Tibial artery (tissue), 4 donors: ENCODE results near the gene CNOT3.

Experiments
- DNase-seq, 2 donors: peaks; one replicate each; pipeline ENCODE4 v3.0.0-alpha.2; 2019
- H3K27ac ChIP-seq, 2 donors: fragments of 200-600 bp; sonication (generic) in 1 of 2; 1 replicate in 1 of 2; 2 replicates in 1 of 2; pipeline ENCODE4 v1.5.1; 2018 to 2019; ENCODE audit warnings: mild to moderate bottlenecking in 1 of 2
- H3K27me3 ChIP-seq, 2 donors: fragments of 200-600 bp; sonication (generic) in 1 of 2; one replicate each; pipeline versions ENCODE4 v1.5.1 to v1.6.0; 2016 to 2019
- H3K36me3 ChIP-seq, 3 donors: fragments of 200-600 bp; sonication (generic) in 2 of 3; one replicate each; pipeline ENCODE4 v1.5.1; 2016 to 2019; ENCODE audit warnings: mild to moderate bottlenecking in 2 of 3
- H3K4me1 ChIP-seq, 4 donors: fragments of 200-600 bp; sonication (generic) in 2 of 4; 1 replicate in 3 of 4; 2 replicates in 1 of 4; pipeline ENCODE4 v1.5.1; 2016 to 2019
- H3K4me3 ChIP-seq, 2 donors: fragments of 200-600 bp; sonication (generic) in 1 of 2; 1 replicate in 1 of 2; 2 replicates in 1 of 2; pipeline ENCODE4 v1.5.1; 2018 to 2019; ENCODE audit warnings: mild to moderate bottlenecking in 2 of 2
- H3K9me3 ChIP-seq, 3 donors: fragments of 200-600 bp; sonication (generic) in 1 of 3; one replicate each; pipeline ENCODE4 v1.5.1; 2016 to 2019
- intact Hi-C: fragments of 100-400 bp; cut with DNase I; formaldehyde crosslinking; loops from one replicate; pipeline ENCODE4 v1.15.0; 2023; ENCODE audit warnings: low total_unique reads
- TF ChIP-seq, protein P1 (sequence below), 2 experiments: fragments of 200-600 bp in 1 of 2; fragments of 450-650 bp in 1 of 2; IDR thresholded peaks; one replicate each; pipeline ENCODE4 v1.5.1; 2017 to 2019; ENCODE audit warnings: antibody characterized with exemption in 2 of 2, mild to moderate bottlenecking in 1 of 2, moderate library complexity in 1 of 2

Gene CNOT3

GRCh38 chr19:54105796-54106195 lies 31.8 kb upstream of the CNOT3 start:
- TF ChIP-seq, protein P1, sequence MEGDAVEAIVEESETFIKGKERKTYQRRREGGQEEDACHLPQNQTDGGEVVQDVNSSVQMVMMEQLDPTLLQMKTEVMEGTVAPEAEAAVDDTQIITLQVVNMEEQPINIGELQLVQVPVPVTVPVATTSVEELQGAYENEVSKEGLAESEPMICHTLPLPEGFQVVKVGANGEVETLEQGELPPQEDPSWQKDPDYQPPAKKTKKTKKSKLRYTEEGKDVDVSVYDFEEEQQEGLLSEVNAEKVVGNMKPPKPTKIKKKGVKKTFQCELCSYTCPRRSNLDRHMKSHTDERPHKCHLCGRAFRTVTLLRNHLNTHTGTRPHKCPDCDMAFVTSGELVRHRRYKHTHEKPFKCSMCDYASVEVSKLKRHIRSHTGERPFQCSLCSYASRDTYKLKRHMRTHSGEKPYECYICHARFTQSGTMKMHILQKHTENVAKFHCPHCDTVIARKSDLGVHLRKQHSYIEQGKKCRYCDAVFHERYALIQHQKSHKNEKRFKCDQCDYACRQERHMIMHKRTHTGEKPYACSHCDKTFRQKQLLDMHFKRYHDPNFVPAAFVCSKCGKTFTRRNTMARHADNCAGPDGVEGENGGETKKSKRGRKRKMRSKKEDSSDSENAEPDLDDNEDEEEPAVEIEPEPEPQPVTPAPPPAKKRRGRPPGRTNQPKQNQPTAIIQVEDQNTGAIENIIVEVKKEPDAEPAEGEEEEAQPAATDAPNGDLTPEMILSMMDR (IDR thresholded peaks at IDR 0.05): no peak
- DNase-seq: no peak
- Histone ChIP-seq H3K27me3 (no peaks in the 10 kb centered on the region), H3K9me3 (no peaks in the 10 kb centered on the region), H3K4me3 (no peak overlapping the region), H3K4me1 (peaks cover 0 to 22% (median 10%) of the 10 kb centered on the region in 4 donors), H3K36me3 (peaks cover 41 to 55% (median 45%) of the 10 kb centered on the region in 3 donors), H3K27ac (no peak overlapping the region)
- intact Hi-C loops: no loop called here

DNA sequence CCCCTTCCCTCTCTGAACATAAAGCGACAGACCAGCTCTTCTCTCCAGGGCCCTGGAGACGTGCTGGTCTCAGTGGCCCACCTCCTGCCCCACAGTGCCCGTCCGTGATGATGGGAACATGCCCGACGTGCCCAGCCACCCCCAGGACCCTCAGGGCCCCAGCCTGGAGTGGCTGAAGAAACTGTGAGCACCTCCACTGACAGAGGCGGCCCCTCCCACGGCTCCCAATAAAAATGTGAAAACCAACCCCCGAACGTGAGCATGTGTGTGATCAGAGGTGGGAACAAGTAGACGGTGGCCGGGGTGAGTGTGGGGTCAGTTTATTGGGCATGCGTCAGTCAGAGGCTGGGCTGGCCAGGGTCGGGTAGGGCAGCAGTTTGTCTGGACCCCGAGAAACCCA lies 30.8 kb upstream of the CNOT3 start:
- Histone ChIP-seq H3K27ac (no peak overlapping the region), H3K4me1 (peaks cover 0 to 22% (median 10%) of the 10 kb centered on the region in 4 donors), H3K27me3 (no peaks in the 10 kb centered on the region), H3K4me3 (no peak overlapping the region), H3K9me3 (no peaks in the 10 kb centered on the region), H3K36me3 (peaks cover 44 to 60% (median 50%) of the 10 kb centered on the region in 3 donors)
- intact Hi-C loops: no loop called here
- TF ChIP-seq, protein P1 (IDR thresholded peaks at IDR 0.05): no peak
- DNase-seq: no peak

DNA sequence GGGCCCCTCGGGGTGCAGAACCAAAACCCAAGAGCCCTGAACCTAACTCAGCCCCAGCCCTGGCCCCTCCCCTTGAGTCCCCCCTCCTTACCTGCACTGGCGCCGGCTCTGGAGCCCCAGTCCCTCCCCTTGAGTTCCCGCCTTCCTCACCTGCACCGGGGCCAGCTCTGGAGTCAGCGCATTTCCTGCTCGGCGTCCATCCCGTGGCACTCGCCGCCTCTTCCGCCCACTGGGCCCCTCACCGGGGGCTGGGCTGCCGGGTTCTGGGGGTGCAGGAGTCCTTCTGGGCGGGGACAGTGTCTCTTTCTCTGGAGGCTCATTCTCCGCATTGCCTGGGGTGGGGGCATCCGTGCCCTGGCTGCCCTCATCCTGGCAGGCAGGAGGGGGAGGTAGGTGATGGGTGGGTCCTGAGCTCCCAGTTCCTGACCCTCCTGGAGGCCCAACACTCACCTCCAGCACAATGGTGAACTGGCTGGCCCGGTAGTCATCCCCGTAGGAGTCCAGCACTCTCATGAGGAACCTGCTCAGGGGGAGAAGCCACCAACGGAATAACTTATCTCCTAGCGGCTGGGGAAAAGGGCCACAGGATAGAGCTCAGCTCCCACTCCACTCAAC lies 29.6 kb upstream of the CNOT3 start:
- Histone ChIP-seq H3K36me3 (peaks cover 44 to 60% (median 55%) of the 10 kb centered on the region in 3 donors), H3K27me3 (no peaks in the 10 kb centered on the region), H3K9me3 (no peaks in the 10 kb centered on the region), H3K27ac (no peak overlapping the region), H3K4me3 (no peak overlapping the region), H3K4me1 (peaks cover 0 to 16% (median 7%) of the 10 kb centered on the region in 4 donors)
- DNase-seq: no peak
- TF ChIP-seq, protein P1 (IDR thresholded peaks at IDR 0.05): no peak
- intact Hi-C loops: no loop called here

DNA sequence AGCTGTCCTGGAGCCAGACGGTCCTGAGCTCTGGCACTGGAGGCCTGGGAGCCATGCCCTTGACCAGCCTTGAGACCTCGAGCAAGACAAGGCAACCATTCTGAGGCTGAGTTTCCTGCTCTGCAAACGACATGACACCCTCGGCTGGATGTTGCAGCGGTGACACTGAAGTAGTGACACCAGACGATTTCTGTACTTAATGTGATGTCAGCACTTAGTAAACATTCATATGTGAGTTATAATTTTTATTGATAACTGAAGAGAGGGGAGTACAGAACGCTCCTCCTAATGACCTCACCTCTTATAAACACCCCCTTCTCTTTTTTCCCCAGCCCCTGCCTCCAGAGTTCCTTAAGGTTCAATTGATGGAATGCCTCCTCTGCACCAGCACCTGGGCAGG lies 29.1 kb upstream of the CNOT3 start:
- H3K4me1 ChIP-seq: peaks cover 0 to 12% (median 3%) of the 10 kb centered on the region in 4 donors

DNA sequence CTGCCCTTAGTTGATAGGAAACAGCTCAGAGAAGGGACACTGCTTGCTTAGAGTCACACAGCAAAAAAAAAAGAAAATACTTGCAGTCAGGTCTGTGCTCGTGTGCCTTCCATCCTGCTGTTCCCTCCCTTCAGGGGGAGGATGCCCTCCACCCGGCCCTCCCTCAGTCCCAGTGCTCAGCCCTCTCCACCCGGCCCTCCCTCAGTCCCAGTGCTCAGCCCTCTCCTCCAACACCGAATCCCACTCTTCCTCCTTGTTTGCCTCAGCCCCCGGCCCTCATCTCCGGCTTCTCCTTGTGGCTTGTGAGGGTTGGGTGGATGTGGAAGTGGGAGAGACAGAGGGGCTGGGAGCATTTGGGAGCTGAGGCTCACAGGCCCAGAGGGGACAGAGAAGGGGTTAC lies 27.9 kb upstream of the CNOT3 start:
- Histone ChIP-seq H3K27ac (no peak overlapping the region), H3K9me3 (no peaks in the 10 kb centered on the region), H3K36me3 (peaks cover 44 to 60% (median 55%) of the 10 kb centered on the region in 3 donors), H3K4me3 (no peak overlapping the region), H3K27me3 (no peaks in the 10 kb centered on the region), H3K4me1 (peaks cover 0 to 10% (median 9%) of the 10 kb centered on the region in 4 donors)
- no peak for DNase-seq
- TF ChIP-seq, protein P1 (IDR thresholded peaks at IDR 0.05): no peak
- intact Hi-C loops: no loop called here

More for the DNA sequence above, 29.1 kb upstream of the CNOT3 start:
- H3K4me3 ChIP-seq: no peak overlapping the region
- TF ChIP-seq, protein P1 (IDR thresholded peaks at IDR 0.05): no peak
- H3K27ac ChIP-seq: no peak overlapping the region
- no peaks in the 10 kb centered on the region for H3K9me3 ChIP-seq
- H3K36me3 ChIP-seq: peaks cover 44 to 60% (median 55%) of the 10 kb centered on the region in 3 donors
- no peaks in the 10 kb centered on the region for H3K27me3 ChIP-seq
- intact Hi-C loops: no loop called here
- no peak for DNase-seq
